COR-L47 (cell line): ENCODE measurements around the gene DTD1.

ENCODE experiments used
- DNase-seq: peaks from one replicate; lab custom pipeline; 2025; lab: John Stamatoyannopoulos, UW

DTD1 gene

DNA sequence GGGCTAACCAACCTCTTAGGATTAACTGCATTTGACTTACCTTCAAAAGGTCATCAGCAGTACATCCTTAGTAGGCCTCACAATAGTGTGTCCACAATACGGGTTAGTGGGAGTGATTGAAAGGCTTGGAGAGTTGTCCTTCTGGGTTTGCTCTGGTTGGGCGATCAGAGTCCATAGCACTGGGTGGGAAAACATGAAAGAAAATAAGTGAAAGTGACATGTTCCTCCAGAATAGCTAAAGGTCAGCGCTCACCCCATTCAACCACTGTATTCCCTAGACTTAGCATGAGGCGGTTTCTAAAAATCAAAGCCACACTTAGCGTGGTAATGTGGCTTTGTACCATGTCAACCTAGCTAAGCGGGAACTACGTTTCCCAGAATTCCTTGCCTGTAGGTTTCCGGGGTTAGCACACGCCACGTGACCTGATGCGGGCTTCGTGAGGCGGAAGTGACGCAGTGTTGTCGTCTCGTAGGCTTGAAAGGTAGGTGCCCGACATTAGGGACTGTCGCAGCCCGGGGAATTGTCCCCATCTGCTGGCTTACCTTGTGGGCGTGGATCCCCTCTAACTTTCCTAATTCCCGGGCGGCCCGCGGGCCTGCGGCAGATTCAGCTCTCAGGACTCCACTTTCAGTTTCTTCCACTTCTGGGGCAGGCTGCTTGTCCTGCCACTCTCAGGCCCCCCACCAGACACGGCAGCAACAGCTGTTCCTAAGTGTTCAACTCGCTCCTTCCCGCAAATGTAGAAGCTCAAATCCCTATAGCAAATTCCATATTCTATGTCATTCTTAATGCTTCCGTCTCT is 206.0 kb downstream of the DTD1 start:
- DNase-seq, result peak; percentile 94

GRCh38 chr20:18794428-18794787 is 206.6 kb downstream of the DTD1 start:
- no peak for DNase-seq

GRCh38 chr20:18795366-18795765 is 207.5 kb downstream of the DTD1 start:
- DNase-seq, result no peak

GRCh38 chr20:18796282-18796833 is 208.5 kb downstream of the DTD1 start:
- DNase-seq, result no peak

DNA sequence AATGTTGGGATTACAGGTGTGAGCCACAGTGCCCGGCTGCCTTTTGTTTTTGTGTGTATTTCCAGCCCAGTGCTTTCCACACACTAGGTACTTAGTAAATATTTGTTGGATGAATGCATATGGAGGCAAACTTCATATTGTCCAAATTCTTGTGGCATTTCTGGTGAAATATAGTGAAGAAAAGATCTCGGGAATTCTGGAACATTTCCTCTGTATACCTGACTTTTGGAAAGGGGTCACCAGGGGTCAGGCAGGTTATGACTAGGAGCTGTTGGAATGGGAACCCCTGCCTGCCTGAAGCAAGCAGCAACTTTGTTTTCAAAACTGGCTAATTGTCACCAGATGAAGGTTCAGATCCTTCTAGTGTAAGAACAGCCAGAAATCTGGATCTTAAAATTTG is 213.7 kb downstream of the DTD1 start:
- no peak for DNase-seq

DNA sequence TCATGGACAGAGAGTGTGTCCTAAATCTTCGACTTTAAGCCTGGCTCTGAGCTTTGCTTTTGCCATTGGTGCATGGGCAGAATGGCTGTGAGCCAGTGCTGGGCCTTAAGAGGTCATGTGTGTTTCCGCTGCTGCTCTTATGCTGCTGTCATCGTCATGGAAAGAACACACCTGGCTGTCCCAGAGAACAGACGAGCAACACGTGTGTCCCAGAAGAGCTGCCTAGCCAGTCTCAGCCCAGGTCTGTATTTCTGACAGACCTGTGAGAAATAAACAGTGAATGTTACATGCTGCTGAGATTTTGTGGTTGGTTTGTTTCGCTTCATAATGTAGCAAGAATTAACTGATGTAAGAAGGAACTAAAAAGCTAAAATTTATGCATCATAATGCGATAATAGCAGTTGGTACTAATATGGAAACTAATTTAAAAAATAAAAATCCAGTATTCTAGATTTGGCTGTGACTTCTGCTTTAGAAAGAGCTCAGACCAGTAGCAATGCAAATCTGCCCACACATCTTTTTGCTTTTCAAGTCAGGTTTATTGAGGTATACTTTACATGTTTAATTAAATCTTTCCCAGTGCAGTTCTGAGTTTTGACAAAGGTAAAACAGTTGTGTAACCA is 214.3 kb downstream of the DTD1 start:
- DNase-seq, result no peak

DNA sequence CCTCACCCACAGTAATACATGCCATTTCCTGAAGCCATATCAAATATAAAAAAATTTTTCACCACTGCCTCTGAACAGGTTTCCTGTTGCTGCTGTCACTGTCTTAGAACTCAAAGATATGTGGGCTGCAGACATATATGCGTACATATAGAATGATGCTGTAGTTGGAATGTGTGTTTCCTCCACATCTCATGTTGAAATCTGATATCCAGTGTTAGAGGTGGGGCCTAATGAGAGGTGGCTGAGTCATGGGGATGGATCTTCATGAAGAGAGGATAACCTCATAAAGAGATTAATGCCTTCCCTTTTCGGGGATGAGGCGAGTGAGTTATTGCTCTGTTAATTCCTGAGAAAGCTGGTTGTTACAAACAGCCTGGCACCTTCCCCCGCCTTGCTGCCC is 218.0 kb downstream of the DTD1 start:
- no peak for DNase-seq

DNA sequence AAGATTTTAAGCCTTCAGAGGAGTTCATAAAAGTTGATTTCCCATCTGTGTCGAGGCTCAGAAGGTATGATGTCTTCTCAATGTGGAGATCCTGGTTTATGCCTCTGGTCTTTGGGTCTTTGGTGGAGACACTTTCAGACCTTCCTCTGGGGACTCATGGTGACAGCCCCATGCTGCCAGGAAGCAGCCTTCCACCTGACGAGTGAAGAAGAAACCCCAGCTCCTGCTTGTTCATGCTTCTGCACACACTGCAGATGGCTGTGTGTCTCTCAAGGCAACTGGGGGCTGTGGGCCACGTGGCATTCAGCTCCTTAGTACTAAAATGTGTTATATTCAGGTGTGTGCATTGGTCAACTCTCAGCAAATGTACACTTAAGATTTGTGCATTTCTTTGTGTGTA is 220.9 kb downstream of the DTD1 start:
- no peak for DNase-seq

DNA sequence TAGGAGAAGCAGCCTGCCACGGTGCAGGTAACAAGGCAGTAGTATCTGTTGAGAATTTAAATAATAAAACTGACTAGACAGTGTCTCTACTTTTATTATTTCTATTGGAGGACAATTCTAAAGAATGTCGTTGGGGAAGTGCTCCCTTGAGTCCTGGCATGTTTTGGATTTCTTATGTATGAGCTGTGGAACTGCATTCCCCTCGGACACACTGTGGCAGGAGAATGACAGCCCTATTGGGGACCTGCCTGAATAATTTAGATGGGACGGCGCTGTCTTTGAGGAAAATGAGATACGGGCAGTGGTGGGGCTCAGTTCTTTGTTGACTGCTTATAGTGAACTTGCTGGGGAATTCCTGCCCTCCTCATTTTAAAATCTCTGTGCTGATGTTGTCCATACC is 223.3 kb downstream of the DTD1 start:
- DNase-seq, result no peak

- no peak for DNase-seq
These were observed 224.1 kb downstream of the DTD1 start for GRCh38 chr20:18811904-18812303.

DNA sequence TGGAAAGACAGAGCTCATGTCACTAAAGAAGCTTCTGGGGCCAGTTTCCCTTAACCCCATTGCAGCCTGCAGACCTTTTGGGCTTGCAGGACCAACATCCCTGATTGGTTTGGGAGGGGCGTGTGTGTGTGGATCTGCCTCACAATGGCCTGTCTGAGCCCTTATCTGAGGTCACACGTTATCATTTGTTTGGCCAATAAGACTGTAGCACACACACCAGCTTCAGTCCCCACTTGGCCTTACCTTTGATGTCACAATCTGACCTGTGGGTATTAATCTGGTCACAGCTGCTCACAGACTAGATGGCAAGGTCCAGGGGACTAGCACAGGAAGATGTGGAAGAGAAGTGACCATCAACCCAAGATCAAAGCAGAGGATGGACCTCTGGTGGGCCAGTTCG is 225.6 kb downstream of the DTD1 start, which contains the start of gene SCP2D1:
SCP2D1 (plus strand) TSS at position 301 of the 400 bp plus-strand sequence; CDS start at position 334, 33 bp downstream.
- DNase-seq, result no peak

GRCh38 chr20:18815194-18815942 is 227.5 kb downstream of the DTD1 start:
- no peak for DNase-seq
